GM12878 (cell line): ENCODE results near the gene ALPK1.

Experiments used
- EZH2 ChIP-seq: IDR thresholded peaks from 2 replicates; pipeline ENCODE4 v1.6.1; 2012; ENCODE audit warnings: low read depth, mild to moderate bottlenecking, control low read depth, inconsistent platforms, low read length, borderline replicate concordance; ENCODE audit not compliant: control insufficient read depth
- HDAC2 ChIP-seq: fragments of 200-600 bp; sonication (generic); IDR thresholded peaks from 2 replicates; pipeline ENCODE4 v1.6.1; 2017
- PAX8 ChIP-seq: fragments of 450-650 bp; IDR thresholded peaks from 2 replicates; pipeline ENCODE4 v1.6.1; 2017; ENCODE audit warnings: mild to moderate bottlenecking, moderate library complexity
- PBX3 ChIP-seq: IDR thresholded peaks from 2 replicates; pipeline ENCODE4 v1.6.1; 2011; ENCODE audit warnings: mild to moderate bottlenecking, low read depth, low read length, moderate library complexity; ENCODE audit not compliant: insufficient replicate concordance
- POLR2A ChIP-seq: IDR thresholded peaks from 2 replicates; pipeline ENCODE4 v1.6.1; 2011; ENCODE audit warnings: low read depth, mild to moderate bottlenecking, low read length
- POLR2AphosphoS5 ChIP-seq: IDR thresholded peaks from 2 replicates; pipeline ENCODE4 v1.6.1; 2011; ENCODE audit warnings: mild to moderate bottlenecking, low read length, inconsistent platforms
- RCOR1 ChIP-seq: conservative IDR thresholded peaks from 2 replicates; pipeline ENCODE4 v1.6.1; 2012; ENCODE audit warnings: low read depth, low read length, improper control_type of control experiment
- RFX5 ChIP-seq: IDR thresholded peaks from 2 replicates; pipeline ENCODE4 v1.6.1; 2011; ENCODE audit warnings: low read depth, low read length, improper control_type of control experiment
- SMAD5 ChIP-seq: IDR thresholded peaks from 2 replicates; pipeline ENCODE4 v1.6.1; 2016; ENCODE audit warnings: antibody characterized with exemption, low read depth
- SP1 ChIP-seq: IDR thresholded peaks from one replicate; pipeline ENCODE4 v1.6.1; 2011; ENCODE audit warnings: low read depth, low read length
- YY1 ChIP-seq: IDR thresholded peaks from 2 replicates; pipeline ENCODE4 v1.6.1; 2011; ENCODE audit warnings: low read depth, mild to moderate bottlenecking, low read length
- ZNF274 ChIP-seq: IDR thresholded peaks from one replicate; pipeline ENCODE4 v1.8.0; 2011; ENCODE audit not compliant: insufficient read length, insufficient read depth
- TF ChIP-seq, protein P1 (sequence below), 3 experiments: IDR thresholded peaks in 2 of 3; conservative IDR thresholded peaks in 1 of 3; 2 replicates each; pipeline ENCODE4 v1.5.1; 2011; ENCODE audit warnings: low read depth in 3 of 3, low read length in 3 of 3, mild to moderate bottlenecking in 3 of 3, control low read depth in 2 of 3, moderate library complexity in 2 of 3, inconsistent platforms in 1 of 3, mixed read lengths in 1 of 3; ENCODE audit not compliant: control insufficient read depth in 2 of 3, insufficient read depth in 1 of 3; ENCODE audit errors: extremely low read depth in 1 of 3
- TF ChIP-seq, protein P2 (sequence below): IDR thresholded peaks from 2 replicates; pipeline ENCODE4 v1.6.1; 2012; ENCODE audit warnings: low read depth, low read length, improper control_type of control experiment

- no peak for TF ChIP-seq POLR2AphosphoS5
- no peak for TF ChIP-seq PBX3
- TF ChIP-seq POLR2A = no peak
- TF ChIP-seq SP1 = no peak
- TF ChIP-seq, protein P1, sequence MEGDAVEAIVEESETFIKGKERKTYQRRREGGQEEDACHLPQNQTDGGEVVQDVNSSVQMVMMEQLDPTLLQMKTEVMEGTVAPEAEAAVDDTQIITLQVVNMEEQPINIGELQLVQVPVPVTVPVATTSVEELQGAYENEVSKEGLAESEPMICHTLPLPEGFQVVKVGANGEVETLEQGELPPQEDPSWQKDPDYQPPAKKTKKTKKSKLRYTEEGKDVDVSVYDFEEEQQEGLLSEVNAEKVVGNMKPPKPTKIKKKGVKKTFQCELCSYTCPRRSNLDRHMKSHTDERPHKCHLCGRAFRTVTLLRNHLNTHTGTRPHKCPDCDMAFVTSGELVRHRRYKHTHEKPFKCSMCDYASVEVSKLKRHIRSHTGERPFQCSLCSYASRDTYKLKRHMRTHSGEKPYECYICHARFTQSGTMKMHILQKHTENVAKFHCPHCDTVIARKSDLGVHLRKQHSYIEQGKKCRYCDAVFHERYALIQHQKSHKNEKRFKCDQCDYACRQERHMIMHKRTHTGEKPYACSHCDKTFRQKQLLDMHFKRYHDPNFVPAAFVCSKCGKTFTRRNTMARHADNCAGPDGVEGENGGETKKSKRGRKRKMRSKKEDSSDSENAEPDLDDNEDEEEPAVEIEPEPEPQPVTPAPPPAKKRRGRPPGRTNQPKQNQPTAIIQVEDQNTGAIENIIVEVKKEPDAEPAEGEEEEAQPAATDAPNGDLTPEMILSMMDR (IDR thresholded peaks at IDR 0.05 in 2 of 3, conservative IDR thresholded peaks at IDR 0.05 in 1 of 3; ENCODE audit: control insufficient read depth in 2 of 3, extremely low read depth in 1 of 3, insufficient read depth in 1 of 3, low read depth in 3 of 3, low read length in 3 of 3) = no peak
- no peak for TF ChIP-seq HDAC2
- TF ChIP-seq RCOR1 = no peak
- no peak for TF ChIP-seq SMAD5
- TF ChIP-seq, protein P2, sequence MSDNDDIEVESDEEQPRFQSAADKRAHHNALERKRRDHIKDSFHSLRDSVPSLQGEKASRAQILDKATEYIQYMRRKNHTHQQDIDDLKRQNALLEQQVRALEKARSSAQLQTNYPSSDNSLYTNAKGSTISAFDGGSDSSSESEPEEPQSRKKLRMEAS = no peak
- TF ChIP-seq EZH2 = no peak
- TF ChIP-seq YY1 = no peak
- TF ChIP-seq PAX8 = no peak
- no peak for TF ChIP-seq RFX5
- no peak for TF ChIP-seq ZNF274
Measured at GRCh38 chr4:112370466-112370865, 73.3 kb downstream of the ALPK1 start.
